ENCODE measurements around the gene RSF1.

- TF ChIP-seq CTCF (IDR thresholded peaks at IDR 0.05) (no peak), POLR2A (IDR thresholded peaks at IDR 0.05) (no peak)
Measured at GRCh38 chr11:77771135-77771534, 49.4 kb downstream of the RSF1 start.
